Umbilical cord (tissue), 2 donors: ENCODE measurements around the gene USP50. TPM values are rescaled to one million over a fixed set of nuclear protein-coding genes. Genes with fewer than 3 reads are reported as not detected.
A peak's percentile ranks its signal among the peaks of the same experiment; 100 is the strongest.
"Not testable (repeated sequence)": the region's sequence is repeated elsewhere in the genome, so short reads cannot be mapped to it uniquely, and the experiment has no call there.

ENCODE experiments used
- DNase-seq: peaks from one replicate; pipeline ENCODE4 v3.0.0-alpha.2; 2015; ENCODE audit warnings: low spot score
- total RNA-seq: library from RNA; depleted of rRNA; stranded (reverse); fragments of >200 nt; gene quantifications from one replicate; pipeline ENCODE4 v1.2.3, GENCODE V29; 2014; ENCODE audit warnings: low replicate concordance; ENCODE audit not compliant: insufficient read depth

The USP50 gene
- total RNA-seq, 1 donor from 2014 or later, result not detected

DNA sequence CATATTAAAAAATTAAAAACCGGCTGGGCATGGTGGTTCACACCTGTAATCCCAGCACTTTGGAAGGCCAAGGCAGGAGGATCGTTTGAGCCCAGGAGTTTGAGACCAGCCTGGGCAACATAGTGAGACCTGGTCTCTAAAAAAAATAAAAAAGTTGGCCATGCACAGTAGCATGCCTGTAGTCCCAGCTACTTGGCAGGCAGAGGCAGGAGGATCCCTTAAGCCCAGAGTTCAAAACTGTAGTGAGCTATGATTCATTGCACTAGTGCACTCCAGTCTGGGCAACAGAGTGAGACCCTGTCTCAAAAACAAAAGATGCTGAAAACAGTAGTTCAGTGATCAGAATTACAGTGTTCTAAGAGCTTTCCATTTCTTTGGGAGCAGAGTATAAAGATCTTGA is 40.8 kb downstream of the USP50 start:
- not testable (repeated sequence) for DNase-seq

DNA sequence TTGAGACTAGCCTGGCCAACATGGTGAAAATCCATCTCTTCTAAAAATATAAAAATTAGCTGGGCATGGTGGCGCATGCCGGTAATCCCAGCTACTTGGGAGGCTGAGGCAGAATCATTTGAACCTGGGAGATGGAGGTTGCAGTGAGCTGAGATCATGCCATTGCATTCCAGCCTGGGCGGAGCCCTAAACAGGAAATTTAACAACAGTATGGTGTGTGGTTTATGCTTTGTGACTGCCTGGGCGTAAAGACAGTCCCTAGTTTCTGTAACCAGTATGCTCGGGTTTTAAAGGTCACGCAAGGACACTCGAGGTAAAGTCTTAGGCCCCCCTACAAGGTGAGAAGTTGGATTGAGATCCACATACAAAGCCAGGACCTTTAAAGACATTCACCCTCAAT is 43.3 kb downstream of the USP50 start:
- DNase-seq, result no peak

DNA sequence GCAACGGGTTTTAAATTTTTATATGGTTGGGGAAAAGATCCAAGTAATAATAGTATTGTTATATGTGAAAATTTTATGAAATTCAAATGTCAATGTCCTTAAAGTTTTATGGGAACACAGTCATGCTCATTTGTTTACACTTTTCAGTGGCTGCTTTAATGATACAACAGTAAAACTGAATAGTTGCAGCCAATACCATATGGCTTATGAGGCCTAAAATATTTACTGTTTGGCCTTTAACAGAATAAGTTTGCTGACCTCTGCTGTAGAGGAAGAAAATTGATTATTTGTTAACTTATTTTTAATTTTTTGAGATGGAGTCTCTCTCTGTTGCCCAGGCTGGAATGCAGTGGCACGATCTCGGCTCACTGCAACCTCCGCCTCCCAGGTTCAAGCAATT is 44.7 kb downstream of the USP50 start:
- no peak for DNase-seq

DNA sequence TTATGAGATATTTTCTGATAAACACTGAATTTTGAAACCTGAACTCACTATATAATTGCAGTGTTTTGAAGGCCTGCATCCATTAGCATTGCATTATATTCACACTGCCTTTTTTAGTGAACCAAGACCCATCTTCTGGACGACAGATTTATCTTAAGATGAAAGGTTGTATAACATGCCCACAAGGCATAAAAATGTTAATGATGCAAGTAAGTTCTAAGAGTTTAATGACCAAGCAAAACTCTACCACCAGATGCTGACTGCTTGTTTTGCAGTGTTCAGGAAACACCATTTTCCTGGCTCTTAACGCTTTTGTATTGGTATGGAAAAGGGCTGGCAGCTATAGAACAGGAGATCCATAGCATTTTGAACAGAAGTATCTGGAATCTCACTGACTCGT is 46.1 kb downstream of the USP50 start:
- no peak for DNase-seq

DNA sequence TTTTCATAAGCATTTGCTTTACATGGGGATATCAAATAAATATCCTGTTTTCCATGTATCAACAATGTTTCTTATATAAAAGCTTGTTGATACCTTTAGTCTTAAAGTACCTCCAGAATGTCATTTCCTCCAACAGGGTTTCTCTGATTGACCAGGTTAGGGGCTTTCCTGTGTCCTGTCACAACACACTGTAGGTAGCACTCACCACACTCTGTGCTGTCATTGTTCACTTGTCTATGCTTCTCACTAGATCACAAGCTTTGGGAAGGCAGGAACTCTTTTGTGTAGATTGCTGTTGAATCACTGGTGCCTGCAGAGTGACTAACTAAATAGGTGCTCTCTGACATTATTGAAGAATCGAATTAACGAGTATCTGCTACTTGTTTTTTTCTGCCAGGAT is 49.8 kb downstream of the USP50 start:
- no peak for DNase-seq

DNA sequence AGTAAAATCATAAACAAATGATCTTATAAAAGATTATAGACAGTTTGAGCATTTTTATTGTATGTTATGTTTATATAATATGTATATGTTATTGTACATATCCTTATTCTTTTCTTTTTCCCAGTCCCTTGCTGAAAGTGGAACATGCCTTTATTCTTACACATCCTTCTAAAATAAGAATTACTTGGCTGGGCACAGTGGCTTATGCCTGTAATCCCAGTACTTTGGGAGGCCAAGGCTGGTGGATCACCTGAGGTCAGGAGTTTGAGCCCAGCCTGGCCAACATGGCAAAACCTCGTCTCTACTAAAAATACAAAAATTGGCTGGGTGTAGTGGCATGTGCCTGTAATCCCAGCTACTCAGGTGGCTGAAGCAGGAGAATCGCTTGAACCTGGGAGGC is 51.9 kb downstream of the USP50 start:
- not testable (repeated sequence) for DNase-seq

DNA sequence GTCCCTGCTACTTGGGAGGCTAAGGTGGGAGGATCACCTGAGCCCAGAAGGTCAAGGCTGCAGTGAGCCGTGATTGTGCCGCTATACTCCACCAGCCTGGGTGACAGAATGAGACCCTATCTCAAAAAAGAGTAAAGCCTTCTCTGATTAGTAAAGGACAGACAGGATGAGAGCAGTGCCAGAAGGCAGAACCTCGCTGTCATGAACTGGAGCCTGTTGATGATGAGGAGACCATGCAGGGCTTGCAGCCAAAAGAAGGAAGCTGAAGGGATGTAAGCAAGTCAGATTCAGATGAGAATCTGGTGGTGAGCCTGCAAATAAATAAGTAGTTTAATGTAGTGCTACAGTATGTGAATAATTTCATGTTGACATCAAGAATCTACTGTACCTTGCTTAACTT is 52.8 kb downstream of the USP50 start:
- no peak for DNase-seq

DNA sequence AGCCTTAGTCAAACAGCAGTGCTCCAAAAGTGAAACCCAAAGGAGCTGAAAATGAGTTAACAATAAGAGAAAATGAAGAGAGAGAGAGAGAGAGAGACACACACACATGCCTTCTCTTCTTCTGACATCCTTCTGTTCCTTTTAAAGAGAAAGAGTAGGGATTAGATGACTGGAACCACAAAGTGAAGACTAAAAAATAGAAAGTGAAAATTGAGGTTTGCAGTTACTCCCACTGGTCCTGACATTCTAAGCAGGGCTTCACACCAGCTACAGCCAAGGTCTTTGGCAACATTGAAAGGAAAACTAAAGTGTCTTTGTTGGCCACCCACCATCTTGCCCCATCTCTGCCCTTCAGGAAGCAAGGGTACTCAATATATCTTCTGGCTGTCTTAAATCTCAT is 59.2 kb downstream of the USP50 start:
- no peak for DNase-seq

DNA sequence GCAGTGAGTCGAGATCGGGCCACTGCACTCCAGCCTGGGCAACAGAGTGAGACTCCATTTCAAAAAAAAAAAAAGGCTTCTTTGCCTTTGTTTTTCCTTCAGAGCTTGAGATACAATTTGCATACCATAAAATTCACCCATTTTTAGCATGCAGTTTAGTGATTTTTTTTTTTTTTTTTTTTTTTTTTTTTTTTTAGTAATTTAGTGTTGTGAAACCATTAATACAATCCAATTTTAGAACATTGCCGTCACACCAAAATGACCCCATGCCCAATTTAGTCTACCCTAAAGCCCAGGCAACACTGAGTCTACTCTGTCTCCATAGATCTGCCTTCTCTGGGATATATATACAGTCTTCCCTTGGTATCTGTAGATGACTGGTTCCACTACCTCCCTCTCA is 61.1 kb downstream of the USP50 start:
- no peak for DNase-seq

DNA sequence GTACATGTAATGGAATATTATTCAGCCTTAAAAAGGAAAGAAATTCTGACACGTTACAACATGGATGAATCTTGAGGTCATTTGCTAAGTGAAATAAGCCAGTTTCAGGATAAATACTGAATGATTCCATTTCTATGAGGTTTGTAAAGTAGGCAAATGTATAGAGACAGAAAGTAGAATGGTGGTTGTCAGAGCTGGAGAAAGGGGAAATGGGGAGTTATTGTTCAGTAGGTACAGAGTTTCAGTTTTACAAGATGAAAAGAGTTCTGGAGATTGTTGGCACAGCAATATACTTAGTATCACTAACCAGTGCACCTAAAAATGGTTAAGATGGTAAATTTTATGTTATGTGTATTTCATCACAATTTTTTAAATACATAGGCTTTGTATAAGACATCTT is 61.7 kb downstream of the USP50 start:
- DNase-seq, result no peak

DNA sequence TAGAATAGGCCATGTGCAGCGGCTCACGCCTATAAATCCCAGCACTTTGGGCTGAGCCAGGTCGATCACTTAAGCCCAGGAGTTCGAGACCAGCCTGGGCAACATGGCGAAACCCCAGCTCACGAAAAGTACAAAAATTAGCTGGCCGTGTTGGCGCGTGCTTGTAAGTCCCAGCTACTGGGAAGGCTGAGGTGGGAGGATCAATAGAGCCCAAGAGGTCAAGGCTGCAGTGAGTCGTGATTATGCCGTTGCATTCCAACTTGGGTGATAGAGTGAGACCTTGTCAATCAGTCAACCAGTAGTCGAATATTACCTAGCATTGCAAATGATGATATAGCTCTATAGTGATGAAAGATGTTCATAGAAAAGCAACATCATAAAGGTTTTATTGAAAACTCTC is 70.3 kb downstream of the USP50 start:
- DNase-seq, result no peak

DNA sequence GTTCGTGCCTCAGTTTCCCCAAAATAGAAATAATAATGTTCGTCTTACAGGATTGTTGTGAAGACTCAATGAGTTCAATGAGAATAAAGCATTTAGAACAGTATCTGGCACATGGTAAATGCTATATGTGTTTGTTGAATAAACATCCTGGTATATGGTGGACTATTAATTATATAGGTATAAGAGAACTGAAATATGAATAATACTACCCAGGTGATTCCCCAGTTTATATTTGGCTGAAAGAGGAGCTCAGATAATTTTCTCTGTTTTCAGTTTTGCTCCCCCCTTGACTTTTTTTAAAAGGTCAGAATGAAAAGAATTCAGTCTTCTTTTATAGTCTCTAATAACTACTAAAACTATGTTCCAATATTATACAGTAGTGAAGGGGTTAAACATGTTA is 75.4 kb downstream of the USP50 start:
- DNase-seq, result no peak

DNA sequence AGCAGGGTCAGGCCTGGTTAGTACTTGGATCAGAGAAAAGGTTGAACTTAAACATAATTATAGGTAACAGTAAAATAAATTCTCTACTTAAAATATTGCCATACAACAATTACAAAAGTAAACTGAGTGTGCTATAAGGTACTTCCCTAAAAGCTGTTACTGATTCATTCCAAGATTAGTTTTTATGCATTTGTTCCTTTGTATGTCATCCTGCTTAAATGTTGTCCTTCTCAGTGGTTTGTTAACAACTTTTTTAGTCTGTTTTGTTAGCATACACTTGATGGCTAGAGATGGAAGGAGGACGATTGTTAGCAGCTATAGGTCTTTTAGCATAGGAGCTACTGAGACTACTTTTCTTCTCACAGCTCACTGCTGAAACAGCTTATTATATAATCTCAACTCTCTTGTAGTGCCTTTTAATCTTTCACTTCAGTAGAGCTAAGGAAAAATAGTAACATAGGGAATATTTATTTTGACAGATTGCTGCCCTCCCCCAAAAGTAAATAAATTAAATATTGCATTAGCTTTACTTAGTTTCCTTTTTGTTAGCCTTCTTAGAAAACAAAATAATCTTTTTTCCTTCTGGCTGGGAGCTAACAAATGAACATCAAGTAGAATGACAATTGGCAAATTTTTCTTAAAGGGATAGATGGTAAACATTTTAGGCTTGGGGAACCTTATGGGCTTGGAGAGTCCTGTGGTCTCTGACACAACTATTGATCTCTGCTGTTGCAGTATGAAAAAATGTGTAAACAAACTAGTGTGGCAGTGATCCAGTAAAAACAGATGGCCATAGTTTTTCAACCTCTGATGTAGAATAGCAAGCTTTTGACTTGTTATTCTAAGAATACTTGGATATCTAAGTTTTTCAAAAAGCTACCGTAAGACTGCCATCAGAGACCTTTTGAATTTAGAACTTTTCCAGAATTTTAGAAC is 82.8 kb downstream of the USP50 start:
- no peak for DNase-seq

DNA sequence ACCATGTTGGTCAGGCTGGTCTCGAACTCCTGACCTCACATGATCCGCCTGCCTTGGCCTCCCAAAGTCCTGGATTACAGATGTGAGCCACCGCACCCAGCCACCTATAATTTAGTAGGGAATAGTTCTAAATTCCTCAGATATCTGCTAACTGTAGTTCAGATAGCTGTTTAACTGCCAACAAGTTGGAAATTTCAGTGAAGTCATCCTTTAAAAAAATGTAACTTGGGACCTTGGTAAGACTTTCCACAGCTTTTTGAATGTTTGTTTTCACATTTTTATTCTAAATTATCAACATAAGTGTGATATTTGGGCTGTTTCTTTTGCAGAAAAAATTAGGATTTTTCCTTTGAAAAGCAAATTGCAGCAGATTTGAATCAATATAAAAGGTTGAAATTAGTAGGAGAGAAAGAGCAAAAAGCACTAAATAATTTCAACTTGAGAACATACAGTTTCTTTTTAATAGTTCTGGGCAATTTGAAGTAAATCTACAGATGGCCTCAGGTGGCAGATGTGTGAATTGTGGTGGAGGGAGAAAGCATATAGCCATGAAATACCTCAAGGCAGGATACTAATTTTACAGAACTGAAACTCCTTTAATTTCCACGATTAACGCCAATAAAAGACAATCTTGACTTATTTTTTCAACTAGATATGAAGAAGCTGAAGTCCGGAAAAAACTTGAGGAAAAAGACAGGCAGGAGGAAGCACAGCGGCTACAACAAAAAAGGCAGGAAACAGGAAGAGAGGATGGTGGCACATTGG is 87.9 kb downstream of the USP50 start:
- peak; percentile 50 for DNase-seq

DNA sequence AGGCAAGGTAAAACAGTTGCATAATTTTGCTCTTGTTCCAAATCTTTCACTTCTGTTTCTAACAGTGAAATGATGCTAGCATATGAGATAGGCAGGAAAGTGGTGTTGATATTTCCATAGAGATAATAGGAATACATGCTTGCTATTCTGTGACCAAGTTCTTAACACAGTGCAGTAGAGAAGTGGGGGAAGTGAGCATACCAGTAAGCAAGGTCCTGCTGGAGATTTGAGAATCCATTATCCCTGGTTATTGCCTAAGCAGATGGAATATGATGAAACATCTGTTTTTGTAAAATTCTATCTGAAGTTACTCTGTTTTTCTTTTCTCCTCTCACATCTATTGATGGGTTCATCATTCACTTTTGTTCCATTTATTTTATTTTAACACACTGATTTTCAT is 93.5 kb downstream of the USP50 start:
- DNase-seq, result peak; percentile 10

Other genes starting within 250 kb of the USP50 start
- gene GABPB1, start 191.5 kb downstream of the USP50 start, total RNA-seq, result 41.4 TPM
- gene USP8, start 122.3 kb downstream of the USP50 start, total RNA-seq, result 75.4 TPM
- 62.8 TPM for gene TRPM7, start 140.1 kb upstream of the USP50 start, total RNA-seq
- 69.3 TPM for gene SPPL2A, start 219.0 kb upstream of the USP50 start, total RNA-seq